ENCODE data around the gene OR2H2. TPM values are rescaled to one million over a fixed set of nuclear protein-coding genes. Genes with fewer than 3 reads are reported as not detected.
A peak's percentile ranks its signal among the peaks of the same experiment; 100 is the strongest.

OR2H2 gene
- total RNA-seq, 1 experiment from 2014 or later: not detected

DNA sequence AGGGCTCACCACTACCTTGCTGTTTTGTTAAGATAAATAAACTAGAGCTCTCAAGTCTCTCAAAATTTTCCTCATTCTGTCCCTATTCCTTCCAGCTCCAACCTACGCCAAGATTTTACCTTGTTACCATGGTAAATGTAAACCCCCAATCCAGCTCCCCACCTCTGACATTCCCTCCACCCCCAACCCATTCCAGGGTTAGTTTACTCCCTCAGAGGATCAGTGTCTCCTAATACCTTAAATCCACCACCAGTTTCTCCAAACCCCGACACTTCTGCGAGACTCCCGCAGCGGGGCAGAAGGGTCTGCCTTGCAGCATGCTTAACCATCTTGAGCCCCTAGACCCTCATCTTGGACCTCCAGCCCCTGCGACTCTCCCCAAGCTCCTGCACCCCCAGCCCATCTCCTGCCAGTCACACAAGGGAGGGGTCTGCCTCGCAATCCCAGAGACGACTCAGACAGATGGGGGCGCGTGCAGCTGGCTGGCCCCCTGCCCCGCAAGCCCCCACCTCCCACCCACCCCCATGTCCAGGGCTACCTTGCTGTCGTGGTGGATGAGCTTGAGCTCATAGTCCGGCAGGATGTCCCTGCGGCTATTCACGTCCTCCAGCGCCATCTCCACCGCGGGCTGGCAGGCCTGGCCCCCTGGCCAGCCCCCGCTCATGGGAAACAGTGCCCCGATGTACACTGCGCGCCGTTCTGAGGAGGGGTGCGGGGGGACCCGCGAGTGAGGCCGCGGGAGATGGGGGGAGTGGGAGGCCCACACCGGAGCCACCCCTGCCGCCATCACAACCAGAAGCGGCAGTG lies 42.2 kb downstream of the OR2H2 start:
- Mint-ChIP-seq H3K4me3 (ENCODE audit: low read depth, unreplicated experiment) (peak overlapping the region; percentile 70), H3K27me3 (ENCODE audit: unreplicated experiment) (no peaks in the 10 kb centered on the region), H3K4me1 (ENCODE audit: low read depth, unreplicated experiment) (peaks cover 23% of the 10 kb centered on the region), H3K36me3 (ENCODE audit: insufficient read depth, unreplicated experiment) (peaks cover 22% of the 10 kb centered on the region), H3K27ac (ENCODE audit: unreplicated experiment) (no peak overlapping the region), H3K9me3 (ENCODE audit: low read depth, unreplicated experiment) (no peaks in the 10 kb centered on the region)
- no TSS peak for BruUV-seq (replicated peaks)
- TF ChIP-seq, protein P1, sequence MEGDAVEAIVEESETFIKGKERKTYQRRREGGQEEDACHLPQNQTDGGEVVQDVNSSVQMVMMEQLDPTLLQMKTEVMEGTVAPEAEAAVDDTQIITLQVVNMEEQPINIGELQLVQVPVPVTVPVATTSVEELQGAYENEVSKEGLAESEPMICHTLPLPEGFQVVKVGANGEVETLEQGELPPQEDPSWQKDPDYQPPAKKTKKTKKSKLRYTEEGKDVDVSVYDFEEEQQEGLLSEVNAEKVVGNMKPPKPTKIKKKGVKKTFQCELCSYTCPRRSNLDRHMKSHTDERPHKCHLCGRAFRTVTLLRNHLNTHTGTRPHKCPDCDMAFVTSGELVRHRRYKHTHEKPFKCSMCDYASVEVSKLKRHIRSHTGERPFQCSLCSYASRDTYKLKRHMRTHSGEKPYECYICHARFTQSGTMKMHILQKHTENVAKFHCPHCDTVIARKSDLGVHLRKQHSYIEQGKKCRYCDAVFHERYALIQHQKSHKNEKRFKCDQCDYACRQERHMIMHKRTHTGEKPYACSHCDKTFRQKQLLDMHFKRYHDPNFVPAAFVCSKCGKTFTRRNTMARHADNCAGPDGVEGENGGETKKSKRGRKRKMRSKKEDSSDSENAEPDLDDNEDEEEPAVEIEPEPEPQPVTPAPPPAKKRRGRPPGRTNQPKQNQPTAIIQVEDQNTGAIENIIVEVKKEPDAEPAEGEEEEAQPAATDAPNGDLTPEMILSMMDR (IDR thresholded peaks at IDR 0.05; ENCODE audit: unreplicated experiment): no peak
- intact Hi-C loops (cut with micrococcal nuclease; ENCODE audit: unreplicated experiment): no loop called here
- no peak for DNase-seq
- CTCF ChIA-PET: interaction anchor here (1.6 kb wide), 1 partner anchor 251 kb away, joined by 4 read pairs; no protein-coding TSS in a partner anchor

DNA sequence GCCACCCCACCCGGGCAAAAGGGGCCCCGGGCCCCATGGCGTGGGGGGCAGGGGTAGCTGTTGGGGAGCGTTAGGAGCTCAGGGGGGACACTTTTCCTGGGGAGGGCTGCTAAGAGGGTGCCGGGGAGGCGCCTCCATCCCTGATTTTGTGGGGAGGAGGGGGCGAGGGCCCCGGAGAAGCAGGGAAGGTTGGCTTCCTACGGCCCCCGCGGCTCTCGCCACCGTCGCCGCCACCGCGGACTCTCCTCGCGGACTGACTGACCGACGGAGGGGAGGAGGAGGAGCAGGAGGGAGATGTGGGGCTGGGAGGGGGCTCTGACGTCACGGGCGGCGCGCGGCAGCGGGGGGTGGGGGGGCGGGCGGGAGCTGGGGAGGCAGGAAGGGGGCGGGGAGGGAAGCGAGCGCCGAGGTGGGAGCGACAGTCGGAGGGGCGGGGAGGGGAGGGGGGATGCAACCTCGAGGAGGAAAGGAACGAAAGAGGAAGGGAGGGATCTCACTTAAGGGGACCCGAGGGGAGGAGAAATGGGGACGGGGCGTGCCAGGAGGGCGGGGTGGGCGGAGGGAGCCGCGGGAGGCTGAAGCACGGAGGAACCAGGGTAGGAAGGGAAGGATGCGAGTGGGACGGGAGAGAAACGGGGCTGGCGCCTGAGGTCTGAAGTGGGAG lies 43.0 kb downstream of the OR2H2 start:
- Mint-ChIP-seq H3K9me3 (ENCODE audit: low read depth, unreplicated experiment) (no peaks in the 10 kb centered on the region), H3K4me1 (ENCODE audit: low read depth, unreplicated experiment) (peaks cover 25% of the 10 kb centered on the region), H3K27me3 (ENCODE audit: unreplicated experiment) (no peaks in the 10 kb centered on the region), H3K27ac (ENCODE audit: unreplicated experiment) (peak overlapping the region; percentile 32), H3K36me3 (ENCODE audit: insufficient read depth, unreplicated experiment) (peaks cover 28% of the 10 kb centered on the region), H3K4me3 (ENCODE audit: low read depth, unreplicated experiment) (peak overlapping the region; percentile 70)
- CTCF ChIA-PET: interaction anchor here (0.7 to 1.6 kb wide), 7 partner anchors 20 to 976 kb away, joined by 3 to 6 read pairs (median 5); no protein-coding TSS in a partner anchor
- DNase-seq: peak; percentile 22
- TF ChIP-seq, protein P1 (IDR thresholded peaks at IDR 0.05; ENCODE audit: unreplicated experiment): no peak
- intact Hi-C loops (cut with micrococcal nuclease; ENCODE audit: unreplicated experiment): loop anchor here (1.0 kb wide), 1 partner anchor 252 kb away; no protein-coding TSS in a partner anchor
- no TSS peak for BruUV-seq (replicated peaks)

DNA sequence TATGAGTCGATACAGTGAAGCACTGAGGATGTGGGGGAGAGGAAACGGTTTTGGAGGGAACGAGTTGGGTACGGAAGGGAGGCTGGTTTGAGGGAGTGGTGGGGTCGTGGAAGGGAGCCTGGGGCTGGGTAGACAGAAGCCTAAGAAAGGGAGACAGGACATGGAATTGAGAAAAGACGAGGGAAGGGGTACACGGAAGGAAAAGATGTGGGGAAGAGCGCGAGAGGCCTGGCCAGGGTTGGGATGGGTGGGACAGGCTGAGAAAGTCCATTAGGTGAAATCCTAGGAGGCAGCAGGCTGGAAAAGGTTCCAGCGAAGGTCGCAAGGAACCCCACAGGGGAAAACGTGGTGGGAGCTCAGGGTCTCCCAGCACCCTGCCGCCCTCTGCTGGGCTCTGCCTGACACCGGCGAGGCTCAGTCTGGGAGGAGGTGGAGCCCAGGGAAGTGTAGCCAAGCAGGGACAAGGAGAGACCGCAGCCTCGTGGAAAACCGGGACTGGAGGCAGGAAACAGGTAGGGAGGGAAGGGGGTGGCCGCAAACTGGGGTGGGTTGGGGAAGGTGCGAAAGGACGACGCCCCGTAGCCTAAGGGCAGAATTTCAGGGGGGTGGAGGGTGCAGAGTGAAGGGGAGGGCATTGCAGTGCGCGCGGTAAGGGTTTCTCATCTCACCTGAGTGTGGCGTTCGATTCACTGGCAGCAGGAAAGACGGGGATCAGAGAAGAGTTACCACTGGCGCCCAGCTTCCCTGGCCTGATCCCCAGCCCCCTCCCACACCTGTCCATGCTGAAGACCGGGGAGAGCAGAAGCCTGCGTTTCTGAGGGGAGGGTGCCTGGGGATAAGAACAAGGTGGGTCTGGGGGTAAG lies 43.7 kb downstream of the OR2H2 start:
- Mint-ChIP-seq H3K27me3 (ENCODE audit: unreplicated experiment) (no peaks in the 10 kb centered on the region), H3K27ac (ENCODE audit: unreplicated experiment) (peak overlapping the region; percentile 32), H3K4me1 (ENCODE audit: low read depth, unreplicated experiment) (peaks cover 32% of the 10 kb centered on the region), H3K36me3 (ENCODE audit: insufficient read depth, unreplicated experiment) (peaks cover 35% of the 10 kb centered on the region), H3K4me3 (ENCODE audit: low read depth, unreplicated experiment) (peak overlapping the region; percentile 70), H3K9me3 (ENCODE audit: low read depth, unreplicated experiment) (no peaks in the 10 kb centered on the region)
- BruUV-seq (replicated peaks): no TSS peak
- peak; percentile 86 for DNase-seq
- intact Hi-C loops (cut with micrococcal nuclease; ENCODE audit: unreplicated experiment): loop anchor here (1.0 kb wide), 1 partner anchor 252 kb away; no protein-coding TSS in a partner anchor
- CTCF ChIA-PET: interaction anchor here (0.7 to 1.6 kb wide), 7 partner anchors 19 to 977 kb away, joined by 3 to 6 read pairs (median 5); no protein-coding TSS in a partner anchor
- TF ChIP-seq, protein P1 (IDR thresholded peaks at IDR 0.05; ENCODE audit: unreplicated experiment): peak; percentile 69

DNA sequence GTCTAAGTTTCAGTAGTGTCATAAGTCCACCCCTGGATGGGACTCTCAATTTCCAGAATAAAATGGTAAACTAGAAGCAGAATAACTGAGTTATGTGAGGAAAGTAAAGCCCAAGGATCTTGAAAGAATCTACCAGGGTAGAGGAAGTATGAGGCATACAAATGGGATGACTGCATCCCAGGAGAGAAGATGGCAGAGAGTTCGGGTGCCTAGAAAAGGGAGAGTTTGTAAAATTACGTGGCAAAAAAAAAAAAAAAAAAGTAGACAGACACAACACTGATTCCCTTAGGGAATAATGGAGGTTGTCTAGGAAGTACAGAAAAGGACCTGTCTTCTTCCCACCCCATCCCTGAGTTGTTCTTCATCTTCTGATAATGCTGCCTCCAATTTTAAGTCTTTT lies 44.6 kb downstream of the OR2H2 start:
- DNase-seq: no peak
- Mint-ChIP-seq H3K9me3 (ENCODE audit: low read depth, unreplicated experiment) (no peaks in the 10 kb centered on the region), H3K4me3 (ENCODE audit: low read depth, unreplicated experiment) (no peak overlapping the region), H3K27me3 (ENCODE audit: unreplicated experiment) (no peaks in the 10 kb centered on the region), H3K27ac (ENCODE audit: unreplicated experiment) (no peak overlapping the region), H3K36me3 (ENCODE audit: insufficient read depth, unreplicated experiment) (peaks cover 30% of the 10 kb centered on the region), H3K4me1 (ENCODE audit: low read depth, unreplicated experiment) (peaks cover 34% of the 10 kb centered on the region)
- TF ChIP-seq, protein P1 (IDR thresholded peaks at IDR 0.05; ENCODE audit: unreplicated experiment): no peak
- CTCF ChIA-PET: no interaction called here
- no TSS peak for BruUV-seq (replicated peaks)
- intact Hi-C loops (cut with micrococcal nuclease; ENCODE audit: unreplicated experiment): no loop called here
